H1 (cell line): ENCODE measurements around the gene MTNR1A. TPM values are rescaled to one million over a fixed set of nuclear protein-coding genes. Genes with fewer than 3 reads are reported as not detected.

ENCODE experiments used
- CTCF ChIA-PET: fragments of 300-600 bp; sonication (Branson Sonifier 250); formaldehyde crosslinking; loops from one replicate; lab custom pipeline; 2021; ENCODE audit not compliant: partially characterized antibody; lab: Charles Lee
- POLR2A ChIA-PET: fragments of 300-600 bp; sonication (Branson Sonifier 250); formaldehyde crosslinking; loops from one replicate; lab custom pipeline; 2021; ENCODE audit warnings: inconsistent platforms; ENCODE audit not compliant: partially characterized antibody; lab: Charles Lee
- DNase-seq, 2 experiments: peaks; one replicate each; pipeline versions ENCODE4 v3.0.0 to v3.0.0-alpha.2; 2010 to 2022; ENCODE audit warnings: low spot score in 2 of 2, low read depth in 1 of 2, mixed read lengths in 1 of 2
- FAIRE-seq: peaks from 2 replicates; lab custom pipeline; 2011; peaks lifted over from hg19 to GRCh38; lab: Jason Lieb, UNC
- H2AFZ ChIP-seq: 2 replicates; pipeline ENCODE4 v1.8.1; 2012; ENCODE audit warnings: low read length, inconsistent platforms
- H2AK5ac ChIP-seq: 2 replicates; pipeline ENCODE4 v1.6.1; 2013; ENCODE audit warnings: low read depth, low read length
- H2BK120ac ChIP-seq: replicated peaks from 2 replicates; pipeline ENCODE3; 2013; ENCODE audit warnings: low read depth, low read length, inconsistent platforms
- H2BK12ac ChIP-seq: 2 replicates; pipeline ENCODE4 v1.6.1; 2013; ENCODE audit warnings: low read depth, low read length
- H2BK15ac ChIP-seq: 2 replicates; pipeline ENCODE4 v1.6.1; 2013; ENCODE audit warnings: low read length
- H2BK20ac ChIP-seq: 2 replicates; pipeline ENCODE4 v1.6.1; 2013; ENCODE audit warnings: low read length
- H2BK5ac ChIP-seq: 2 replicates; pipeline ENCODE4 v1.6.1; 2013; ENCODE audit warnings: low read depth, low read length
- H3K14ac ChIP-seq: 2 replicates; pipeline ENCODE4 v1.6.1; 2013; ENCODE audit warnings: inconsistent platforms; ENCODE audit not compliant: insufficient read length
- H3K18ac ChIP-seq: 2 replicates; pipeline ENCODE4 v1.6.1; 2013; ENCODE audit warnings: low read length; ENCODE audit errors: extremely low read depth
- H3K23ac ChIP-seq: 2 replicates; pipeline ENCODE4 v1.6.1; 2013; ENCODE audit warnings: inconsistent platforms; ENCODE audit not compliant: insufficient read length
- H3K23me2 ChIP-seq: 2 replicates; pipeline ENCODE4 v1.6.1; 2013; ENCODE audit warnings: low read depth, low read length
- H3K27ac ChIP-seq: 2 replicates; pipeline ENCODE4 v1.6.1; 2011; ENCODE audit warnings: low read depth, low read length, inconsistent platforms
- H3K27me3 ChIP-seq, 4 experiments: replicated peaks in 1 of 4; 1 replicate in 1 of 4; 2 replicates in 3 of 4; pipeline versions ENCODE4 v1.6.1 to v1.8.1; 2011 to 2013; ENCODE audit warnings: low read length in 3 of 4, mild to moderate bottlenecking in 3 of 4, inconsistent platforms in 2 of 4, mixed read lengths in 2 of 4, moderate library complexity in 1 of 4; ENCODE audit not compliant: control insufficient read depth in 3 of 4, insufficient read depth in 3 of 4; ENCODE audit errors: extremely low read depth in 1 of 4
- H3K36me3 ChIP-seq, 4 experiments: 2 replicates each; pipeline versions ENCODE4 v1.6.1 to v1.8.1; 2011 to 2013; ENCODE audit warnings: mild to moderate bottlenecking in 4 of 4, low read length in 3 of 4, moderate library complexity in 2 of 4, control low read depth in 1 of 4, inconsistent platforms in 1 of 4; ENCODE audit not compliant: insufficient read depth in 4 of 4, control insufficient read depth in 2 of 4
- H3K4ac ChIP-seq: replicated peaks from 2 replicates; pipeline ENCODE3; 2013; ENCODE audit warnings: low read length, low read depth, mixed read lengths, inconsistent platforms; ENCODE audit not compliant: insufficient read length
- H3K4me1 ChIP-seq, 4 experiments: replicated peaks in 1 of 4; 1 replicate in 1 of 4; 2 replicates in 3 of 4; pipeline versions ENCODE4 v1.6.1 to v1.8.1; 2011 to 2013; ENCODE audit warnings: low read length in 3 of 4, inconsistent platforms in 2 of 4, mixed read lengths in 1 of 4; ENCODE audit not compliant: insufficient read depth in 4 of 4, control insufficient read depth in 3 of 4
- H3K4me2 ChIP-seq, 2 experiments: 2 replicates each; pipeline versions ENCODE4 v1.6.1 to v1.8.1; 2011 to 2013; ENCODE audit warnings: low read depth in 2 of 2, low read length in 2 of 2, control low read depth in 1 of 2, inconsistent platforms in 1 of 2, mild to moderate bottlenecking in 1 of 2; ENCODE audit not compliant: insufficient read depth in 1 of 2
- H3K4me3 ChIP-seq, 4 experiments: fragments of 200-600, 300-600 bp in 1 of 4; sonication (generic), shearing (Covaris generic), sonication (Bioruptor Twin) in 1 of 4; 2 replicates each; pipeline versions ENCODE4 v1.5.1 to v1.8.1; 2011 to 2016; ENCODE audit warnings: low read length in 4 of 4, low read depth in 3 of 4, control low read depth in 2 of 4, inconsistent platforms in 2 of 4, mild to moderate bottlenecking in 2 of 4, mixed read lengths in 1 of 4, moderate library complexity in 1 of 4; ENCODE audit not compliant: insufficient read depth in 2 of 4; ENCODE audit errors: extremely low read depth in 1 of 4
- H3K56ac ChIP-seq: replicated peaks from 2 replicates; pipeline ENCODE3; 2013; ENCODE audit warnings: low read depth, mild to moderate bottlenecking, mixed read lengths, low read length, inconsistent platforms; ENCODE audit not compliant: insufficient read length
- H3K79me1 ChIP-seq: 2 replicates; pipeline ENCODE4 v1.6.1; 2013; ENCODE audit warnings: low read depth, low read length, control low read depth
- H3K79me2 ChIP-seq, 2 experiments: 2 replicates each; pipeline versions ENCODE4 v1.6.1 to v1.8.1; 2012 to 2013; ENCODE audit warnings: low read length in 2 of 2, mild to moderate bottlenecking in 2 of 2, inconsistent platforms in 1 of 2; ENCODE audit not compliant: insufficient read depth in 2 of 2, control insufficient read depth in 1 of 2
- H3K9ac ChIP-seq, 4 experiments: replicated peaks in 1 of 4; 1 replicate in 1 of 4; 2 replicates in 3 of 4; pipeline versions ENCODE4 v1.6.1 to v1.8.1; 2011 to 2013; ENCODE audit warnings: low read depth in 3 of 4, low read length in 3 of 4, control low read depth in 2 of 4, mild to moderate bottlenecking in 2 of 4, moderate library complexity in 2 of 4, inconsistent platforms in 1 of 4; ENCODE audit errors: extremely low read depth in 1 of 4
- H3K9me3 ChIP-seq, 2 experiments: 2 replicates each; pipeline versions ENCODE4 v1.6.1 to v1.8.1; 2012 to 2013; ENCODE audit warnings: mild to moderate bottlenecking in 2 of 2, moderate library complexity in 2 of 2, control low read depth in 1 of 2, inconsistent platforms in 1 of 2, low read depth in 1 of 2, low read length in 1 of 2, mixed read lengths in 1 of 2; ENCODE audit not compliant: insufficient read depth in 2 of 2
- H4K20me1 ChIP-seq, 2 experiments: replicated peaks in 1 of 2; 2 replicates each; pipeline versions ENCODE3 to v1.8.1; 2011 to 2013; ENCODE audit warnings: inconsistent platforms in 2 of 2, low read length in 2 of 2, mild to moderate bottlenecking in 1 of 2; ENCODE audit not compliant: insufficient read depth in 2 of 2, control insufficient read depth in 1 of 2
- H4K5ac ChIP-seq: 2 replicates; pipeline ENCODE4 v1.6.1; 2013; ENCODE audit warnings: low read length, low read depth, mixed read lengths, inconsistent platforms; ENCODE audit not compliant: insufficient read length
- H4K8ac ChIP-seq: 2 replicates; pipeline ENCODE4 v1.8.0; 2013; ENCODE audit warnings: mild to moderate bottlenecking, moderate library complexity, low read length, inconsistent platforms; ENCODE audit not compliant: insufficient read depth; ENCODE audit errors: extremely low read depth
- H4K91ac ChIP-seq: replicated peaks from 2 replicates; pipeline ENCODE3; 2013; ENCODE audit warnings: low read length, mixed read lengths, inconsistent platforms; ENCODE audit not compliant: insufficient read length
- ASH2L ChIP-seq: fragments of 200-600, 300-600 bp; sonication (generic); IDR thresholded peaks from one replicate; pipeline ENCODE4 v1.7.1; 2017; ENCODE audit warnings: low read length
- BRCA1 ChIP-seq: IDR thresholded peaks from 2 replicates; pipeline ENCODE4 v1.6.1; 2012; ENCODE audit warnings: low read depth, low read length, improper control_type of control experiment
- CEBPB ChIP-seq: IDR thresholded peaks from 2 replicates; pipeline ENCODE4 v1.6.1; 2012; ENCODE audit warnings: low read depth, low read length
- HDAC6 ChIP-seq: IDR thresholded peaks from one replicate; pipeline ENCODE4 v1.7.1; 2012; ENCODE audit warnings: low read depth, mild to moderate bottlenecking, inconsistent platforms, low read length, moderate library complexity
- JUND ChIP-seq: IDR thresholded peaks from 2 replicates; pipeline ENCODE4 v1.6.1; 2011; ENCODE audit warnings: mild to moderate bottlenecking, improper control_type of control experiment, low read length
- RBBP5 ChIP-seq: IDR thresholded peaks from 2 replicates; pipeline ENCODE4 v1.7.1; 2012; ENCODE audit warnings: low read depth, mild to moderate bottlenecking, inconsistent platforms, low read length, moderate library complexity, borderline replicate concordance
- SIRT6 ChIP-seq: IDR thresholded peaks from one replicate; pipeline ENCODE4 v1.7.1; 2012; ENCODE audit warnings: low read length, inconsistent platforms
- TAF1 ChIP-seq: IDR thresholded peaks from 2 replicates; pipeline ENCODE4 v1.6.1; 2011; ENCODE audit warnings: mild to moderate bottlenecking, low read depth, low read length
- TEAD4 ChIP-seq: IDR thresholded peaks from 2 replicates; pipeline ENCODE4 v1.6.1; 2012; ENCODE audit warnings: low read depth, low read length, inconsistent platforms, mixed read lengths
- WGBS, 2 experiments: shearing (Covaris generic) in 1 of 2; methylation state at CpG; one replicate each; pipeline versions ENCODE4 v1.1.6 to v1.1.7; 2013 to 2015; ENCODE audit warnings: low lambda C conversion rate in 2 of 2, mixed read lengths in 2 of 2, inconsistent platforms in 1 of 2, low coverage in 1 of 2, missing lambda C conversion rate in 1 of 2; ENCODE audit not compliant: insufficient replicate concordance in 2 of 2, insufficient coverage in 1 of 2, insufficient read length in 1 of 2; ENCODE audit errors: extremely low coverage in 1 of 2, missing lambda C conversion rate in 1 of 2; 5-methylcytosine and 5-hydroxymethylcytosine counted together
- polyA plus RNA-seq, 7 experiments: library from polyadenylated mRNA; depleted of rRNA in 3 of 7; stranded (reverse) in 5 of 7; unstranded in 2 of 7; fragments of >200 nt in 5 of 7; fragments of 200-250 nt in 2 of 7; gene quantifications; 1 replicate in 5 of 7; 2 replicates in 1 of 7; 4 replicates in 1 of 7; pipeline versions ENCODE4 v1.2.1 to v1.2.3, GENCODE V29; 2011 to 2013; ENCODE audit warnings: missing spikeins in 2 of 7, mixed read lengths in 2 of 7
- total RNA-seq: library from RNA; stranded (reverse); fragmentation: NEBNext Ultra II Directional; extraction: Animal tissue kit (Norgen Biotek cat#: 25700); gene quantifications from 2 replicates; pipeline ENCODE4 v1.2.1, GENCODE V29; 2021
- TF ChIP-seq, protein P1 (sequence below), 3 experiments: IDR thresholded peaks; 1 replicate in 2 of 3; 2 replicates in 1 of 3; pipeline versions ENCODE4 v1.5.1 to v1.6.1; 2011; ENCODE audit warnings: low read length in 3 of 3, mild to moderate bottlenecking in 3 of 3, inconsistent platforms in 2 of 3, low read depth in 1 of 3, moderate library complexity in 1 of 3; ENCODE audit not compliant: insufficient read depth in 1 of 3; ENCODE audit errors: control extremely low read depth in 1 of 3

MTNR1A gene
- total and polyA plus RNA-seq, 2 of the 8 experiments (the other 6 are each of a cell fraction or from before 2014, with no cell fraction given), result 0.45 to 1.0 TPM

- Histone ChIP-seq H2BK120ac (no peak overlapping the region), H3K9ac (no peak overlapping the region), H3K18ac (no peak overlapping the region), H3K23me2 (no peaks in the 10 kb centered on the region), H3K4me1 (peaks cover 0 to 2% (median 0%) of the 10 kb centered on the region in 4 experiments; a peak in 1 of 7 replicates), H3K79me1 (no peaks in the 10 kb centered on the region), H3K23ac (no peak overlapping the region), H2BK12ac (no peak overlapping the region), H3K14ac (no peak overlapping the region), H4K91ac (no peak overlapping the region), H2AK5ac (no peak overlapping the region), H3K56ac (no peak overlapping the region), H3K79me2 (no peaks in the 10 kb centered on the region), H4K5ac (no peak overlapping the region), H2BK5ac (no peak overlapping the region), H3K4ac (no peak overlapping the region), H4K8ac (no peak overlapping the region), H3K4me2 (no peak overlapping the region), H3K4me3 (no peak overlapping the region), H3K27ac (no peak overlapping the region), H4K20me1 (no peaks in the 10 kb centered on the region), H3K27me3 (no peaks in the 10 kb centered on the region), H2AFZ (no peak overlapping the region), H2BK20ac (no peak overlapping the region), H3K36me3 (no peaks in the 10 kb centered on the region), H3K9me3 (no peaks in the 10 kb centered on the region), H2BK15ac (no peak overlapping the region)
- POLR2A ChIA-PET, result no interaction called here
- CTCF ChIA-PET, result interaction anchor here (1.2 kb wide), 1 partner anchor 52 kb away, joined by 3 read pairs; no protein-coding TSS in a partner anchor
- no peak for DNase-seq
- WGBS, 2 experiments, result 81% methylated on average over 2 of the region's 2 CpGs; no CpG with 5 or more reads in 1 of the 2 experiments
- no peak for FAIRE-seq
- TF ChIP-seq HDAC6 (no peak), RBBP5 (no peak), BRCA1 (no peak), CEBPB (no peak), ASH2L (no peak), TEAD4 (no peak), JUND (no peak), TAF1 (no peak), SIRT6 (no peak)
- TF ChIP-seq, protein P1, sequence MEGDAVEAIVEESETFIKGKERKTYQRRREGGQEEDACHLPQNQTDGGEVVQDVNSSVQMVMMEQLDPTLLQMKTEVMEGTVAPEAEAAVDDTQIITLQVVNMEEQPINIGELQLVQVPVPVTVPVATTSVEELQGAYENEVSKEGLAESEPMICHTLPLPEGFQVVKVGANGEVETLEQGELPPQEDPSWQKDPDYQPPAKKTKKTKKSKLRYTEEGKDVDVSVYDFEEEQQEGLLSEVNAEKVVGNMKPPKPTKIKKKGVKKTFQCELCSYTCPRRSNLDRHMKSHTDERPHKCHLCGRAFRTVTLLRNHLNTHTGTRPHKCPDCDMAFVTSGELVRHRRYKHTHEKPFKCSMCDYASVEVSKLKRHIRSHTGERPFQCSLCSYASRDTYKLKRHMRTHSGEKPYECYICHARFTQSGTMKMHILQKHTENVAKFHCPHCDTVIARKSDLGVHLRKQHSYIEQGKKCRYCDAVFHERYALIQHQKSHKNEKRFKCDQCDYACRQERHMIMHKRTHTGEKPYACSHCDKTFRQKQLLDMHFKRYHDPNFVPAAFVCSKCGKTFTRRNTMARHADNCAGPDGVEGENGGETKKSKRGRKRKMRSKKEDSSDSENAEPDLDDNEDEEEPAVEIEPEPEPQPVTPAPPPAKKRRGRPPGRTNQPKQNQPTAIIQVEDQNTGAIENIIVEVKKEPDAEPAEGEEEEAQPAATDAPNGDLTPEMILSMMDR (IDR thresholded peaks at IDR 0.05; ENCODE audit: control extremely low read depth in 1 of 3, insufficient read depth in 1 of 3, low read depth in 1 of 3, low read length in 3 of 3), result no peak
Observed at GRCh38 chr4:186502231-186502630, 53.1 kb downstream of the MTNR1A start.
